ENCODE measurements around the gene TENM4. TPM values are rescaled to one million over a fixed set of nuclear protein-coding genes. Genes with fewer than 3 reads are reported as not detected.

TENM4 gene
- total and polyA plus RNA-seq, 11 donors = 0.08 to 6.4 (median 1.0) TPM

DNA sequence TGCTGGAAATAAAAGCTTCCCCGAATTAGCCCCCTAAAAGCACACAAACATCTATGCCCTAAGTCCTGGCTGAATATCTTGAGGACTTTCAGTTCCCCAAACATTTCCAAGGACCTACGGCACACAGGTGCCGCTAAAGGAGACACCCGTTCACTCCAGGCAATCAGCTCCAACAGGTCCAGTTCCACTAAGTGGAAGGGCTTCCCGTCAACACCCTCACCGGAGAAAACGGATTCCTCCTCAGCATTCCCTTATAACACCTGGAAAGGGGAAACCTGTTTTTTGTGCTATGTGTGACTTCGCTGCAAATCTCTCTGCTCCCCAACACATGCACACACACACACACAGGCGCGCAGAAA lies 3.9 kb downstream of the TENM4 start:
- Histone ChIP-seq H3K4me1 (peaks cover 0 to 50% (median 30%) of the 10 kb centered on the region in 12 donors), H3K36me3 (no peaks in the 10 kb centered on the region), H3K27ac (peak overlapping the region in 1 of 12 donors; percentile 63), H3K4me3 (peak overlapping the region; percentile 31 to 72 (median 54)), H3K27me3 (peaks cover 14 to 84% (median 52%) of the 10 kb centered on the region in 9 donors), H3K9me3 (no peaks in the 10 kb centered on the region)
- 16 to 33% (median 26%) methylated on average over 10 of the region's 10 CpGs for WGBS, 4 donors
- ATAC-seq (no peak), DNase-seq (no peak)
- intact Hi-C loops (cut with DNase I) = no loop called here
- TF ChIP-seq POLR2A (IDR thresholded peaks at IDR 0.05) (no peak), CTCF (IDR thresholded peaks at IDR 0.05) (no peak)

GRCh38 chr11:79434283-79434682 lies 6.5 kb downstream of the TENM4 start:
- WGBS, 4 donors = 60 to 78% (median 64%) methylated on average over 2 of the region's 2 CpGs
- H3K4me3 ChIP-seq = no peak overlapping the region
- H3K27me3 ChIP-seq = peaks cover 10 to 79% (median 44%) of the 10 kb centered on the region in 9 donors
- no peaks in the 10 kb centered on the region for H3K9me3 ChIP-seq
- peaks cover 0 to 27% (median 22%) of the 10 kb centered on the region in 12 donors for H3K4me1 ChIP-seq
- DNase-seq = no peak
- H3K36me3 ChIP-seq = no peaks in the 10 kb centered on the region
- intact Hi-C loops (cut with DNase I) = no loop called here
- ATAC-seq = no peak
- H3K27ac ChIP-seq = no peak overlapping the region
- TF ChIP-seq POLR2A (IDR thresholded peaks at IDR 0.05) (no peak), CTCF (IDR thresholded peaks at IDR 0.05) (no peak)

DNA sequence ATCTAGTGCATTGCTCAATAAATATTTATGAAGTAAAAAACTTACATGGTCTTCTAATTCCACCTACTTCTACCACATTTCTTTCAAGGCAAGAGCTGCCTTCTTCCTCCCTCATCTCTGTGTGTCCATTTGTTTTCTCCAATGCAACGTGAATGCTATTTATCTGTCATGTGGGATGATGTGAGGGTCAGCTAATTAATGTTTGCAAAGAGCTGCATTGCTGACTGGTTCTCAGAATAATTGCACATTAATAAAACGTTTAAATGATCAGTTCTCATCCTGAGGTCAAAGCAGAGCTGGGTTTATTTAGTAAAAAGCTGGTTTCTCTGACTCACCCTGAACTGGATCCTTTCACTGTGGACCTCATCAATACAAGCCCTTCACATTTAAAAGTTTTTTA lies 8.7 kb downstream of the TENM4 start:
- no peak overlapping the region for H3K27ac ChIP-seq
- peaks cover 8 to 63% (median 26%) of the 10 kb centered on the region in 9 donors for H3K27me3 ChIP-seq

GRCh38 chr11:79431535-79431934 lies 9.3 kb downstream of the TENM4 start:
- Histone ChIP-seq H3K27me3 (peaks cover 2 to 62% (median 22%) of the 10 kb centered on the region in 9 donors), H3K4me1 (peaks cover 0 to under 1% (median 0%) of the 10 kb centered on the region in 12 donors), H3K4me3 (no peak overlapping the region), H3K36me3 (no peaks in the 10 kb centered on the region), H3K9me3 (no peaks in the 10 kb centered on the region), H3K27ac (no peak overlapping the region)
- TF ChIP-seq POLR2A (IDR thresholded peaks at IDR 0.05) (no peak), CTCF (IDR thresholded peaks at IDR 0.05) (no peak)
- ATAC-seq (no peak), DNase-seq (no peak)
- 56 to 77% (median 65%) methylated on average over 1 of the region's 1 CpG for WGBS, 4 donors
- intact Hi-C loops (cut with DNase I) = no loop called here

More for the DNA sequence above, 8.7 kb downstream of the TENM4 start:
- Histone ChIP-seq H3K9me3 (no peaks in the 10 kb centered on the region), H3K4me1 (peaks cover 0 to 7% (median 5%) of the 10 kb centered on the region in 12 donors), H3K4me3 (no peak overlapping the region), H3K36me3 (no peaks in the 10 kb centered on the region)
- DNase-seq (no peak), ATAC-seq (no peak)
- intact Hi-C loops (cut with DNase I) = no loop called here
- TF ChIP-seq POLR2A (IDR thresholded peaks at IDR 0.05) = no peak
- whole genome bisulfite sequencing, 4 donors = 55 to 64% (median 60%) methylated on average over 2 of the region's 2 CpGs

GRCh38 chr11:79430280-79430679 lies 10.6 kb downstream of the TENM4 start:
- intact Hi-C loops (cut with DNase I) = no loop called here
- ATAC-seq (no peak), DNase-seq (no peak)
- Histone ChIP-seq H3K4me1 (no peaks in the 10 kb centered on the region), H3K27me3 (peaks cover 0 to 50% (median 11%) of the 10 kb centered on the region in 9 donors), H3K36me3 (no peaks in the 10 kb centered on the region), H3K27ac (no peak overlapping the region), H3K9me3 (no peaks in the 10 kb centered on the region), H3K4me3 (no peak overlapping the region)
- TF ChIP-seq CTCF (IDR thresholded peaks at IDR 0.05) (no peak), POLR2A (IDR thresholded peaks at IDR 0.05) (no peak)

All from heart left ventricle (tissue), 16 donors.